Right kidney (tissue), 1 donor: ENCODE results near the gene SERTAD4.
A peak's percentile ranks its signal among the peaks of the same experiment; 100 is the strongest.

ENCODE experiments used
- DNase-seq: peaks from one replicate; pipeline ENCODE4 v3.0.0-alpha.2; 2016

The SERTAD4 gene

GRCh38 chr1:210231846-210232510, 618 bp upstream of the SERTAD4 start:
- DNase-seq: peak; percentile 42

- peak; percentile 73 for DNase-seq
These were observed 559 bp downstream of the SERTAD4 start for GRCh38 chr1:210233216-210233494.

- peak; percentile 80 for DNase-seq
These were observed 1.1 kb downstream of the SERTAD4 start for GRCh38 chr1:210233495-210234328.

- DNase-seq: no peak
These were observed 1.7 kb downstream of the SERTAD4 start for GRCh38 chr1:210234329-210234757.

GRCh38 chr1:210235363-210236053, 2.9 kb downstream of the SERTAD4 start:
- DNase-seq: no peak

- DNase-seq: no peak
These were observed 3.8 kb downstream of the SERTAD4 start for GRCh38 chr1:210236386-210236839.

GRCh38 chr1:210236840-210237409, 4.3 kb downstream of the SERTAD4 start:
- DNase-seq: peak; percentile 56

GRCh38 chr1:210237479-210237878, 4.9 kb downstream of the SERTAD4 start:
- no peak for DNase-seq

- no peak for DNase-seq
These were observed 5.4 kb downstream of the SERTAD4 start for GRCh38 chr1:210237981-210238380.

- DNase-seq: peak; percentile 38
These were observed 6.9 kb downstream of the SERTAD4 start for GRCh38 chr1:210239349-210240111.

- no peak for DNase-seq
These were observed 8.5 kb downstream of the SERTAD4 start for GRCh38 chr1:210241121-210241520.

- DNase-seq: no peak
These were observed 12.3 kb downstream of the SERTAD4 start for GRCh38 chr1:210244746-210245367.

GRCh38 chr1:210246447-210246846, 13.9 kb downstream of the SERTAD4 start:
- no peak for DNase-seq

GRCh38 chr1:210248341-210248740, 15.7 kb downstream of the SERTAD4 start:
- no peak for DNase-seq

GRCh38 chr1:210250665-210250997, 18.0 kb downstream of the SERTAD4 start:
- DNase-seq: no peak

GRCh38 chr1:210250998-210251679, 18.5 kb downstream of the SERTAD4 start:
- DNase-seq: peak; percentile 75

- peak; percentile 75 for DNase-seq
These were observed 19.3 kb downstream of the SERTAD4 start for GRCh38 chr1:210251680-210252490.

GRCh38 chr1:210252621-210253051, 20.0 kb downstream of the SERTAD4 start:
- DNase-seq: peak; percentile 67

- DNase-seq: no peak
These were observed 21.7 kb downstream of the SERTAD4 start for GRCh38 chr1:210254298-210254697.
